T-helper 2 cell treated with Interferon-gamma antibody and Interleukin-4, amounts not matched to agents 100 ng/mL and 5 ng/mL, for 36 hours (primary cell): ENCODE results near the gene ZNF440. TPM values are rescaled to one million over a fixed set of nuclear protein-coding genes. Genes with fewer than 3 reads are reported as not detected.
"Not testable (repeated sequence)": the region's sequence is repeated elsewhere in the genome, so short reads cannot be mapped to it uniquely, and the experiment has no call there.

Source experiments
- intact Hi-C: fragments of 100-400 bp; cut with micrococcal nuclease; formaldehyde crosslinking; loops from one replicate; pipeline ENCODE4 v1.15.1; 2023
- total RNA-seq: library from RNA; stranded (reverse); gene quantifications from 2 replicates; pipeline ENCODE4 v1.2.3, GENCODE V29; 2022

The ZNF440 gene
- 12.6 and 14.0 TPM in 2 replicates for total RNA-seq

DNA sequence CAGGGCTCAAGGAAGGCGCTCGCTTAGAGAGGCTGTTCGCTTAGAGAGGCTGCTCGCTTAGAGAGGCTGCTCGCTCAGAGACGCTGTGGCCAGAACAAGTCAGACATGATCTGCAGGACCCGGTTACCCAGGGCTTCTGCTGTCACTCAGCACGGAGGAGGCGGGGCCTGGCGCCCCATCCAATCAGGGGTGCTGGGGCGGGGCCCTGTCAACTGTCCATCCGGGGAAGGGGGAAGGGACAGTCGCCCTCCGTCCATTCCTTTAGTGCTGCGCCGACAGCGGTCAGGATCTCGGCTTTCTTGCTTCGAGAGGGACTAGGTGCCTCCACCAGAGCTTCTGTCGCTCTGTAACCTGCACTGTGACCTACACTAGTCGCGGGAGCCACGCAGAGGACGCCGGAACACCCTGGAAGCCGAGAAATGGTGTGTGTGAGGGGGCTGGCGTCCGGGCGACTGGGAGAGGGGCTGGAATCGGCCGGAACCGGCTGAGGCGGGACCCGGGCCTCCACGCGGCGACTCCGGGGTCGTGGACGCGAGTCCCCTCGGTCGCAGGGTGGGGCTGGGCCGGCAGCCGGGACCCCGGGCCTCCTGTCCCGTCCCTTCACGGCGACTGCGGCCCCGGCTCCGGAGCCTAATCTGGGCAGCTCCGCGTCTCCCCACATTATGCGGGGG is at the start of gene ZNF440:
Gene ZNF440, plus strand, starts transcription at position 245 of the 671 bp plus-strand sequence. Its CDS starts 175 bp downstream, at position 420.
- intact Hi-C loops = loop anchor here (2.0 to 5.0 kb wide), 4 partner anchors 15 to 328 kb away; partner anchors contain the start of genes ZNF20, ZNF441, ZNF491 and ZNF823

DNA sequence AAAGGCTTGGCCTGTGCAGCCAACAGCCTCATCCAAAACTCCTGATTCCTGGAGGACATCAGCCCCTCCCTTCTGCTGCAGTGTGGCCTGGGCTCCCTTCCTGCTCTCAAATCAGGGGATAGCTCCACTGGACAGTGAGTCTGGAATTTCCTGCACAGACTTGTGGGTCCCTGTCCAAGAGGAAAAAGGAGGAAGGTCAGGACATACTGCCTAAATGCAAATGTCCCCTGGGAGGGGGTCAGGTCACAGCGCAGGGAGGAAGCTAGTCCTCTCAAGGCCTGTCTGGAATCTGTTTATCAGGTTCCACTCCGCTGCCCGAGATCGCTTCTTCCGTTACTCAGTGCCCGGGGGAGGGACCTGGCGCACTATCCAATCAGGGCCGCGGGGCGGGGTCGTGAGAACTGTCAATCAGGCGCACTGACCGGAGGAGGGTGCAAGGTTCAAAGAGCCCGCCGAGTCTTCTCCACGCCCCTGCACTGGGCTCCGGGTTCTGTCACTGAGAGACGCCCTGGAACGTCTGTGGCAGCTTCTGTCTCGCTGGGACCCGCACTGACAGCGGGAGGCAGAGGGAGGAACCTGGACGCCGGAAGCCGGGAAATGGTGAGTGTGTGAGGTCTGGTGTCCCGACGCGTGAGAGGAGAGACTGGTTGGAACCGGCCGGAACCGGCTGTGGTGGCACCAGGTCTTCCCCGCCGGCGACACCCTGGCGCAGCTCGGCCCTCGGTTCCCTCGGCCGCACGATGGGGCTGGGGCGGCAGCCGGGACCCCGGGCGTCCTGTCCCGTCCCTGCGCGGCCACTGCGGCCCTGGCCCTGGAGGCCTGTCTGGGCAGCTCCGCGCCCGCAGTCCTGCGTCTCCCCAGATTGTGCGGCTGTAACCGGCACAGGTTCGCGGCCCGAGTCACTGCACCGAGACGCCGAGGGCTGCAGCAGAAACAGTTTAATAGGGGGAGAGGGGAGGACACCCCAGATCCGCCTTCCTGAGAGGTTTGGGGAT is 47.2 kb upstream of the ZNF440 start, which contains the start of gene ZNF441:
Gene ZNF441, plus strand, starts transcription at position 404 of the 995 bp plus-strand sequence. Its CDS starts 194 bp downstream, at position 598.
- intact Hi-C loops = loop anchor here (1.0 to 2.0 kb wide), 3 partner anchors 28 to 48 kb away; partner anchors contain the start of genes ZNF440 and ZNF491

DNA sequence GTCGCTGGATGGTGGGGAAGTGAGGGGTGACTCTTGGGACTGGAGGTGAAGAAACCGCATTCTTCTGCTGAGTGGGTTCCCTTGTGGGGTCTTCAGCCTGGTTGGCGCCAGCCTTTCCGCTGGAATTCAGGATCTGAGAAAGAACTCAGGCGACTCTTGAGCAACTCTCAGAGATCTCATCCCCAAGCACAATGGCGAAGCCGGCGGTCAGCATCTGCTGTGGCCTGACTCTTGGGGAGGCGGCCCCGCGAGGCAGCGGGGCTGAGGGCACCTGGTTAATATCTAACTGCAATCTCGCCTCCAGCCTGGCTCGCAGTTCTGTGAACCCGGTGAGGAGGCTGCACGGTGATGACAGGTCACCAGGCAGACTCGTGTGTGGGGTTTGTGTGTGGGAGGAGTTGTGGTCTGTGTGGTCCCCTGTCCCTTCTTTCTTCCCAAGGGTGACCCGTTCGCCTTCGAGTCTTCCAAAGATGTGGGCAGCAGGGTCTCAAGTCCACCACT is 46.4 kb upstream of the ZNF440 start:
- intact Hi-C loops = loop anchor here (1.0 to 2.0 kb wide), 3 partner anchors 28 to 47 kb away; partner anchors contain the start of genes ZNF440 and ZNF491

DNA sequence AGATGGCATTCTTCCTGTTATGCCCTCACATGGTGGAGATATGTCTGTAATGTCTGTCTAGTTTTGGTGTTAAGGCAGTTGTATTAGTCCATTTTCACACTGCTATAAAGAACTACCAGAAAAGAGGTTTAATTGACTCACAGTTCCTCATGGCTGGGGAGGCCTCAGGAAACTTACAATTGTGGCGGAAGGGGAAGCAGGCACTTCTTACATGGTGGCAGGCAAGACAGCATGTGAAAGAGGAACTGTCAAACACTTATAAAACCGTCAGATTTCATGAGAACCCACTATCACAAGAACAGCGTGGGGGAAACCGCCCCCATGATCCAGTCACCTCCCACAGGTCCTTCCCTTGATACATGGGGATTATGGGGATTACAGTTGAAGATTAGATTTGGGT is 44.1 kb upstream of the ZNF440 start:
- intact Hi-C loops = no loop called here

DNA sequence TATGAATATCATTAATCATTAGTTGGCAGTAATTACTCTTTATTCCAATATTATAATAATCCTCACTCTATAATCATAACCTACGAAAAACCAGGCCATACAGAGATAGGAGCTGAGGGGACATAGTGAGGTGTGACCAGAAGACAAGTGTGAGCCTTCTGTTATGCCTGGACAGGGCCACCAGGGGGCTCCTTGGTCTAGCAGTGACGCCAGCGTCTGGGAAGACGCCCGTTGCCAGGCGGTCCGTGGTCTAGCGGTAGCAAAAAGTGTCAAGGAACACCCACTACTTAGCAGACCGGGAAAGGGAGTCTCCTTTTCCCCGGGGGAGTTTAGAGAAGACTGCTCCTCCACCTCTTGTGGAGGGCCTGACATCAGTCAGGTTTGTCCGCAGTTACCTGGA is 42.6 kb upstream of the ZNF440 start:
- intact Hi-C loops = not testable (repeated sequence)

DNA sequence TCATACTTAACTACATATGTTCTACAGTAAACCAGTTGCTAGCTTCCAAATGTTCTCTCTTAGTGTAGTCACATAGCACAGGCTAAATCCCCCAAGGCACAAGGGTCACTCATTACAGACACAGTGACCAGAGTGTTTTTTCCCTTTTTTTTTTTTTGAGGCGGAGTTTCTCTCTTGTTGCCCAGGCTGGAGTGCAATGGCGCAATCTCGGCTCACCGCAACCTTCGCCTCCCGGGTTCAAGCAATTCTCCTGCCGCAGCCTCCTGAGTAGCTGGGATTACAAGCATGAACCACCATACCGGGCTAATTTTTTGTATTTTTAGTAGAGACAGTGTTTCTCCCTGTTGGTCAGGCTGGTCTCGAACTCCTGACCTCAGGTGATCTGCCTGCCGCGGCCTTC is 37.4 kb upstream of the ZNF440 start:
- intact Hi-C loops = not testable (repeated sequence)

DNA sequence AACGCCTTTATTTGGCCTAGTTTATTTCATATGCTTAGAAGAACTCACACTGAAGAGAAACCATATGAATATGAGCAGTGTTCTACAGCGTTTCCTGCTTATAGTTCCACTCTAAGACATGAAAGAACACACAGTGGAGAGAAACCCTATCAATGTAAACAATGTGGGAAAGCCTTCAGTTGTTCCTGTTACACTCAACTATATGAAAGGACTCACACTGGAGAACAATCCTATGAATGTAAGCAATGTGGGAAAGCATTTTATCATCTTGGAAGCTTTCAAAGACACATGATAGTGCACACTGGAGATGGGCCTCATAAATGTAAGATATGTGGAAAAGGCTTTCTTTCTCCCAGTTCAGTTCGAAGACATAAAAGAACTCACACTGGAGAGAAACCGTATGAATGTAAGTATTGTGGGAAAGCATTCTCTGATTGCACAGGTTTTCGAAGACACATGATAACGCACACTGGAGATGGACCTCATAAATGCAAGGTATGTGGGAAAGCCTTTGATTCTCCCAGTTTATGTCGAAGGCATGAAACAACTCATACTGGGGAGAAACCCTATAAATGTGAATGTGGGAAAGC is 33.5 kb upstream of the ZNF440 start:
- intact Hi-C loops = no loop called here

DNA sequence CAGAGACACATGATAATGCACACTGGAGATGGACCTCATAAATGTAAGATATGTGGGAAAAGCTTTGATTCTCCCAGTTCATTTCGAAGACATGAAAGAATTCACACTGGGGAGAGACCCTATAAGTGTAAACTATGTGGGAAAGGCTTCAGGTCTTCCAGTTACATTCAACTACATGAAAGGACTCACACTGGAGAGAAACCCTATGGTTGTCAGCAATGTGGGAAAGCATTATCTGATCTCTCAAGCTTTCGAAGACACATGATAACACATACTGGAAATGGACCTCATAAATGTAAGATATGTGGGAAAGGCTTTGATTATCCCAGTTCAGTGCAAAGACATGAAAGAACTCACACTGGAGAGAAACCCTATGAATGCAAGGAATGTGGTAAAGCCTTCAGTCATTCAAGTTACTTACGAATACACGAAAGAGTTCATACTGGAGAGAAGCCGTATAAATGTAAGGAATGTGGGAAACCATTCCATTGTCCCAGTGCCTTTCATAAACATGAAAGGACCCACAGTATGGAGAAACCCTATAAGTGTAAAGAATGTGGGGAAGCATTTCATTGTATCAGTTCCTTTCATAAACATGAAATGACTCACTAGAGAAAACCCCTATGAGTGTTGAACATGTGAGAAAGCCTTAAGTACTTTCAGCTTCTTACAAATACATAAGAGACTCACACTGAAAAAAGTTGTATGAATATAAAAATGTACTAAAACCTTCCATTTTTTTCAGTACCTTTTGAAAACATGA is 32.6 kb upstream of the ZNF440 start:
- intact Hi-C loops = no loop called here

DNA sequence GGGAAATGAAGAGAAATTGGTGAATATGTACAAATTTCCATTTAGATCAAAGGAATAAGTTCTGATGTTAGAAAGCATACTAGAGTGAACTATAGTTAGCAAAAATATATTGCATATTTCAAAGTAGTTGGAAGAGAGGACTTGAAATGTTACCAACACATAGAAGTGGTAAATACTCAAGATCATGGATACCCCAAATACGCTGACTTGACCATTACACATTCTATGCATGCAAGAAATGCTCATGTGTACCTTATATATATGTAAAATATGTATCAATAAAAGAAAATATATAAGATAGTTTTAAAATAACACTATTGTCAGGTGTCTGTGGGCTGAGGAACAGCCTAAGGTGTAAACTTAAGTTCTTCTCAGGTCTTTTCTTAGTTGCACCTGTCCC is 30.3 kb upstream of the ZNF440 start:
- intact Hi-C loops = no loop called here

DNA sequence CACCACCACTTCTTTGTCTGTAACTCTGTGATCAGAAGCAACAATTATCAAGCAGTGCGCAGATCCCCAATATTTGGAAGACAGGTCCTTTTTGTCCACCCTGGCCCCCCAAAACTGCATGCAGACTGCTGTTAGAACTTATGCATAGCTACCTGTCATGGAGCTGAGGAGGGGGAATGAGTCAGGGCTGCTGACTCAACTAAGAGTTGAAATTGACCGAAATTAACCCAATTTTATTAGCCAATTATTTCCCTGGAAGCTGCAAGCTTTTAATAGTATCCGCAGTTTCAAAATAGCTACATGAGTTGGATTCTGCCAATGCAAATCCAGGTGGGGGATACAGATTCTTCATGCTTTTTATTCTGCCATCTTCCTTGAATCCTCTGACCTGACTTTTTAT is 29.7 kb upstream of the ZNF440 start:
- intact Hi-C loops = no loop called here

DNA sequence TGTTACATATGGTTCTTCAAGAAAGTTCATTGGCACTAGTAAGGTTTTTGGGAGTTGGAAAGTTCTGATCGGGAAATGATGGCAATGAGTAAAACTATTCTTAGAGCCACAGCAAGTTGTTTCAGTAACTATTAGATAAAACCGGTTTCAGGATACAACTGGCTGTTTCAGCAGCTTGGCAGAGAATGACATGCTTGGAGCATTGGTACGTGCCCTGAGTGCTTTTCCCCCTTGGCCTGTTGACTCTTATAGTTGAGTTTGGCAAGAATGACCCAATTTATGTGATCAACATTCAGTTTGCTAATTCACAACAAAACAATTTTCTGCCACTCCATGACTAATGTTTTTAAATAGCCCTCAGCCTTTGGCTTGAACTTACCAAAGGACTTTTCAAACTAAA is 26.5 kb upstream of the ZNF440 start:
- intact Hi-C loops = no loop called here

DNA sequence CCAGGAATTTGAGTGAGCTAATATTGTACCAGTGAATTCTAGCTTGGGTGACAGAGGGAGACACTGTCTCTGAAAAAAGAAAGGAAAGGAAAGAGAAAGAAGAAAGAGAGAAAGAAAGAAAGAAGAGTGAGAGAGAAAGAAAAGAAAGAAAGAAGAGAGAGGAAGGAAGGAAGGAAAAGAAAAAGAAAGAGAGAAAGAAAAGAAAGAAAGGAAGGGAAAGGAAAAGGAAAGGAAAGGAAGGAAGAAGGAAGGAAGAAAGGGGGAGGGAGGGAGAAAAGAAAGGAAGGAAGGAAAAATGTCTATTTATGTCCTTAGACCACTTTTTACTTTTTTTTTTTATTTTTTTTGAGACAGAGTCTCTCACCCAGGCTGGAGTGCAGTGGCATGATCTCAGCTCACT is 21.1 kb upstream of the ZNF440 start:
- intact Hi-C loops = loop anchor here (10.0 kb wide), 1 partner anchor 132 kb away; the partner anchor contains the start of gene ZNF700

DNA sequence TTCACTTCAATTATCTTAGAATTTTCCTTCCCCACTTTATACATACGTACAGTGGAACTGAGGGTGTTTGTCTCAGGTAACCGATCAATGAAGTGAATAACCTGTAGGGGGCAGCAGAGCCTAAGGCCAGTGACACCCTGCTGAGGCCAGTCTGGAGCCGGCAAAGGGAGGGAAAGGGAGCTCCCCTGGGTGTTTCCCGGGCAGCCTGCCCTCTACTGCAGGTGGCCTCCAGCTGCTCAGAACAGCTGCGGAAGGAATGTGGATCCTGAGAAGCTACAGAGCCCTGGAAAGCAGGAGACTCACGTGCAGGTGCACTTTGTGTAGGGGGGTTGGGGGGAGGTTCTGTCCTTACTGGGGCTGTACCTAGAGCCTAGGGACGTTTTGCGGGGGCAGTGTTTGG is 16.6 kb upstream of the ZNF440 start:
- intact Hi-C loops = loop anchor here (1.0 to 10.0 kb wide), 5 partner anchors 85 to 535 kb away; partner anchors contain the start of genes ZNF563 and ZNF700

DNA sequence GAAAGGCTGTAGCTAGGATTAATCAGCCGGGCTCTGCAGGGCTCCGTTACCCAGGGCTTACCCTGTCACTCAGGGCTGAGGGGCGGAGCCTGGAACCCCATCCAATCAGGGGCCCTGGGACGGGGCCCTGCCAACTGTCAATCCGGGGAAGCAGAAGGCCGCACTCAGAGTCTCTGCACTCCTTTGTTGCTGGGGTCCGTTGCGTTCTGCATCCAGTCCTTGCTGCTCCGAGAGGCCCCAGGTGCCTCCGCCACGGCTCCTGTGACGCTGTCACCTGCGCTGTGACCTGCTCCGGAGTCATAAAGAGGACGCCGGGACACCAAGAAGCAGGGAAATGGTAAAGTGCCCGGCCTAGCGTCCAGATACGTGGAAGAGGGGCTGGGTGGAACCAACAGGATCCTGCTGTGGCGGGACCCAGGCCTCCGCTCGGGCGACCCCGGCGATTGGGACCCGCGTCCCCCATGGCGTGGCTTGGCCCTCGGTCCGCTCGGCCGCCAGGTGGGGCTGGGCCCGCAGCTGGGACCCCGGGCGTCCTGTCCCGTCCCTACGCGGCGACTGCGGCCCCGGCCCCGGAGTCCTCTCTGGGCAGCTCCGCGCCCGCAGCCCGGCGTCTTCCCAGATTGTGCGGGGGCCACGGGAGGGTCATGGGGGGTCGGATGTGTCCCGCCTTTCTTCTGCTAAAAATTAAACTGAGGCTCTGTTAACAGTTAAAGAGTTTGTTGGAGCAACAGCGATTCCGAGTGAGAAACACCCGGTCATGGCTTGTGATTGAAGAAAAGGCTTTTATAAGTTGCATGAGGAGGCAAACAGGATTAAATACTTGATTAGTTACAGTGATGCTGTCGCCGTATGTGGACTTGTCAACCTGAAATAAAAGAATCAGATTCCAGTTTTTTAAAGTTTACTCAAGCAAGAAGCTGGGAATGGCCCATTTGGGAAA is 15.4 kb upstream of the ZNF440 start, which contains the start of gene ZNF491:
Gene ZNF491, plus strand, starts transcription at position 133 of the 940 bp plus-strand sequence. CDS start 7,431 bp downstream, outside the sequence.
- intact Hi-C loops = loop anchor here (2.0 to 10.0 kb wide), 6 partner anchors 16 to 534 kb away; partner anchors contain the start of genes ZNF440, ZNF441, ZNF563 and ZNF700

DNA sequence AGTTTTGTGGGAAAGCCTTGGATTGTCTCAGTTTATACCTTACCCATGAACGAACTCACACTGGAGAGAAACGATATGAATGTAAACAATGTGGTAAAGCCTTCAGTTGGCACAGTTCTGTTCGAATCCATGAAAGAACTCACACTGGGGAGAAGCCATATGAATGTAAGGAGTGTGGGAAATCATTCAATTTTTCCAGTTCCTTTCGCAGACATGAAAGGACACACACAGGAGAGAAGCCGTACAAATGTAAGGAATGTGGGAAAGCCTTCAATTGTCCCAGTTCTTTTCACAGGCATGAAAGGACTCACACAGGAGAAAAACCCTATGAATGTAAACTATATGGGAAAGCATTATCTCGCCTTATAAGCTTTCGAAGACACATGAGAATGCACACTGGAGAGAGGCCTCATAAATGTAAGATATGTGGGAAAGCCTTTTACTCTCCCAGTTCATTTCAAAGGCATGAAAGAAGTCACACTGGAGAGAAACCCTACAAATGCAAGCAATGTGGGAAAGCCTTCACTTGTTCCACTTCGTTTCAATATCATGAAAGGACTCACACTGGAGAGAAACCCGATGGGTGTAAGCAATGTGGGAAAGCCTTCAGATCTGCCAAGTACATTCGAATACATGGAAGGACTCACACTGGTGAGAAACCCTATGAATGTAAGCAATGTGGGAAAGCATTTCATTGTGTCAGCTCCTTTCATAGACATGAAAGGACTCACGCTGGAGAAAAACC is 7.5 kb upstream of the ZNF440 start:
- intact Hi-C loops = no loop called here

DNA sequence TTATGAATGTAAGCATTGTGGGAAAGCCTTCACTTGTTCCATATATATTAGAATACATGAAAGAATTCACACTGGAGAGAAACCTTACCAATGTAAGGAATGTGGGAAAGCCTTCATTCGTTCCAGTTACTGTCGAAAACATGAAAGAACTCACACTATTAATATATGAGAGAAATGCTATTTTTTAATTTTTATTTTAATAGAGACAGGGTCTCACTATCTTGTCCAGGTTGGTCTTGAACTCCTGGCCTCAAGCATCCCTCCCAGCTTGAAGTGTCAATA is 7.0 kb upstream of the ZNF440 start:
- intact Hi-C loops = no loop called here

DNA sequence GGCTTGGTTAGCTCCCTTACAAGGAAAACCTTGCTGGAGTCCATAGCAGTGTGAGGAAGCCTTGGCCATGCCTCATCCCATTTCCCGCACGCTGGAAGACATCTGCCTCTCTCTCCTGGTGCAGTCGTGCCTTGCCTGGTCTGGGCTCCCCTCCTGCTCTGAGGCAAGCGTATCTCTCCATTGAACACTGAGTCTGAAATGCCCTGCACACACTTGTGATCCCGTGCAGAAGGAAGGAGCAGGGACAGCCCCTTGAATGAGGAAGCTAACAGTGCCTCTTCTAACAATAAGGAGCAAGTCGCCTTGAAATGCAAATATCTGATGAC is 407 bp upstream of the ZNF440 start:
- intact Hi-C loops = loop anchor here (2.0 to 5.0 kb wide), 4 partner anchors 15 to 329 kb away; partner anchors contain the start of genes ZNF20, ZNF441, ZNF491 and ZNF823

DNA sequence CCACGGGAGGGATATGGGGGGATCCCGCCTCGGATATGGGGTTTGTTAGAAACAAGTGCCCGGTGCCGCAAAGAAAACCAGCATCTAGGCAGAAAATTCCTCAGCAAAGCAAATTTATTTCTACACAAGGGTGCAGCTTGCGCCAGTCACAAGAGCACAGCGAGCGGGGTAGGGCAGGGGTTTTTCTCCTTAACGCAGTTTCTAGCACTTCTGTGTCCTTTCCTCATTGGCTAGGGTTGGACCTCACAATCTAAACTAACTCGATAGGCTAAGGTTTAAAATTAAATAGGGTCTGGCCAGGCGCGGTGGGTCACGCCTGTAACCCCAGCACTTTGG is 595 bp downstream of the ZNF440 start:
- intact Hi-C loops = loop anchor here (2.0 to 5.0 kb wide), 4 partner anchors 16 to 328 kb away; partner anchors contain the start of genes ZNF20, ZNF441, ZNF491 and ZNF823
